ENCODE data around the gene UBXN6.

The UBXN6 gene

DNA sequence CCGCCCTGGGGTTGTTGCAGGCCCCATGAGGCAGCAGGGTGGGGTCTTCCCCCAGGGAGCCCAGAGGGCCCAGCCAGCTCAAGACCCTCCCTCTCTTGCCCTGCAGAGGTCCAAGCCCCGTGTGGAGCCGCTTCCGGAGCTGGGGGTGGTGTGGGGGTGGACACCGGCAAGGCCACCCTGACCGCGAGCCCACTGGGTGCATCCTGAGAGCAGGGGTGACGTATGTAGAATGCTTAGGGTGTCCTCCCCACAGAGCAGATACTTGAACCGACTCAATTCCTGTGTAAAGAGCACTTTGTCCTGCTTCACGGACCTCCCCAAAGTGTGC, 14.8 kb downstream of the UBXN6 start:
- DNase-seq (ENCODE audit: low spot score) = no peak

GRCh38 chr19:4441994-4442818, 15.4 kb downstream of the UBXN6 start:
- DNase-seq (ENCODE audit: low spot score) = no peak

DNA sequence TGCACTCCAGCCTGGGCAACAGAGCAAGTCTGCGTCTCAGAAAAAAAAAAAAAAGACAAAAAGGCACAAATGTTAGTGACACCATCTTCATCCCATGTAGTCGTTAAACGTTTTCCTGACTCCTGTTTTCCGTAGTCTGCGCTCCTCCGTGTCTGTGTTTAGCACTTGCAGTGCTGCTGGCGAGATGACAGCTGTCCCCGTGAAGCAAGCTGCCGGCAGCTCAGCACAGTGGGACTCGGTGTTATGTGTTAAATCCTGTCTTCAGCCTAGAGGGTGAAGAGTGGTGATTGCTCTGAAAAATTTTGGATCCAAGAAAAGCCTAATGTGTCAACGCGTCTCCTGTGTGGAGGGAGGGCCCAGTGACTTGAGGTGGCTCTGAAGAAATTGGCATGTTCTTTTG, 18.4 kb downstream of the UBXN6 start:
- no peak for DNase-seq (ENCODE audit: low spot score)

DNA sequence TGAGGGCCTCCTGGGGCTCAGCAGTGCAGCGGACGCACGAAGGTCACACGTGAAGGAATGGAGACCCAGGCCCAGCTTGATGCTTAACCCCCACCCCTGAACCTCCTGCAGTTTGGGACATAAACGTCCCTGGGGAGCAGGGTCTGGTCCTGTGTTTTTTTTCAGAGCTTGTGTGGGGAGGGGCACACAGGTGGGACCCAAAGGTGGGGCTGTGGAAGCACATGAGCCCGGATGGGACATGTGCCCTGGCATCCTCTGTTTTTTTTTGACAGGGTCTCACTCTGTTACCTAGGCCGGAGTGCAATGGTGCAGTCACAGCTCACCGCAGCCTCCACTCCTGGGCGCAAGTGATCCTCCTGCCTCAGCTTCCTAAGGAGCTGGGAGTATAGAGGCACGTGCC, 20.5 kb downstream of the UBXN6 start:
- DNase-seq (ENCODE audit: low spot score) = no peak

GRCh38 chr19:4436231-4436630, 21.4 kb downstream of the UBXN6 start:
- no peak for DNase-seq (ENCODE audit: low spot score)

DNA sequence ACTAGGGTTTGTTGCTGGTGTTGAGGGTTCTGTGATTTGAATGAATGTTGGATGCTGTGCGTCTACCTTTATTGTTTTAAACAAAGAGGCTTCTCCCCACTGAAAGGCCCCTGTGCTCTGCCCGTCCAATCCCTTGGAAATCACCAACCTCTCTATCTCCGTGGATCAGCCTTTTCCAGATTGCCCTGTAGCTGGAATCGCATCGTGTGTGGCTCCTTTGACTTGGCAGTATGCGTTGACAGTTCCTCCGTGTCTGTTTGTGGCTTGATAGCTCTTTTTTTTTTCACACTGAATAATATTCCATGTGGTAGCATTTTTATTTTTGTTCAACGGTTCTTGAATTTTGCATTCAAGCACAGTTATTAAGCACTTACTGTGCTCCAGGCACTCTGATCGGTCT, 23.2 kb downstream of the UBXN6 start:
- no peak for DNase-seq (ENCODE audit: low spot score)

- DNase-seq (ENCODE audit: low spot score) = no peak
These were observed 24.6 kb downstream of the UBXN6 start for GRCh38 chr19:4432918-4433506.

DNA sequence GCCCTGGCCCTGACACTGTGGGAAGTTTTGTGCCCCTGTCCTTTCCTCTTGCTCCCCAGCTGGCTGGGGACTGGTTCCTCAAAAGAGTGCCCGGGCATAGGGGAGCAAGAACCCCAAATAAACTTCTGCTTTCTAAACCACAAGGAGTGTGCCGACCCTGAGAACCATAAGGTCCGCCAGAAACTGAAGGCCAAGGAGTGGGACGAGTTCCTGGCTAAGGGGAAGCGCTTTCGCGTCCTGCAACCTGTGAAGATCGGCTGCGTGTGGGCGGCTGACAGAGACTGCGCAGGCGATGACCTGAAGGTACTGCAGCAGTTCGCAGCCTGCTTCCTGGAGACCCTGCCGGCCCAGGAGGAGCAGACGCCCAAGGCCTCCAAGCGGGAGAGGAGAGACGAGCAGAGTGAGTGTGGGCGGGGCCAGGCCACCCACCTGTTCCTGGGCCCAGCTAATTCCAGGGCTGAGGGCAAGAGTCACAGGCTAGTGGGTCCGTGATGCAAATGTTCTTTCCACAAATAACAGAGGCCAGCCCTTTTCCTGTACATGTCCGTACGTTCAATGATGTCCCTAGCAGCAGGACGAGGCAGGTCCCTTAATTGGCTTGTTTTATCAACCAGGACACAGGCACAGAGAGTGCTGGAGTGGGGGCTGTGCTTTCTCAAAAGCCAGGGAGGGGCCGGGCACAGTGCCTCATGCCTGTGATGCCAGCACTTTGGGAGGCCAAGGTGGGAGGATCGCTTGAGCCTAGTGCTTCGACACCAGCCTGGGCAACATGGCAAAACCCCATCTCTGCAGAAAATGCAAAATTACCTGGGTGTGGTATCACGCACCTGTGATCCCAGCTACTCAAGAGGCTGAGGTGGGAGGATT, 25.6 kb downstream of the UBXN6 start:
- no peak for DNase-seq (ENCODE audit: low spot score)

DNA sequence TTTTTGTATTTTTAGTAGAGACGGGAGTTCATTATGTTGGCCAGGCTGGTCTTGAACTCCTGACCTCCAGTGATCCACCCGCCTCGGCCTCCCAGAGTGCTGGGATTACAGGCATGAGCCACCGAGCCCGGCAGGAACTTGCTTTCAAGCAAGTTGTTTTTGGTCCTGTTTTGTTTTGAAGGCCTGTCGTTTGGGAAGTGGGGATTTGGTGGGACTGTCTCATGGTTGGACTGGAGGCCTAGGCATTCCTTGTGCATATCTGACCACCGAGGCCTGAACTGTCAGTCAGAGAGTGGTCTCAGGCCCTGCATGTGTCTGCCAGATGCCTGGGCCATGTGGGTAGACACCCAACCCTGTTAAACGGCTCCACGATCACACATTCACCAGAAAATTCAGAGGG, 26.3 kb downstream of the UBXN6 start:
- DNase-seq (ENCODE audit: low spot score) = no peak

DNA sequence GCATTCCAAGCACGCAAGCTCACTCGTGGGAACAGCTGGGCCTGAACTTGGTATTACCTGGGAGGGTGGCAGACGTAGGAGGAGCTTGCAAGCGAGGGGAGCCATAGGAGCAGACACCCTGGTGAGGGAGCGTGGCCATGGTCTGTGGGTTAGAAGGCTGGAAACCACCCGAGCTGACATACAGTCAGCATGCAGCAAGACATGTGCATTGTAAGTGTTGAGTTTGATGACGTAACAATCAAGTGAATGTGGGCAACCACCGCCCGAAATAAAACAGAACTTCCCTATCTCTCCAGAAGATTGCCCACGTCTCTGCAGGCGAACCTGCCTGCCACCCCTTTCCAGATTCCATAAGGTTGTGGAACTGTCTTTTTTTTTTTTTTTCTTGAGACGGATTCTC, 26.8 kb downstream of the UBXN6 start:
- DNase-seq (ENCODE audit: low spot score) = no peak

DNA sequence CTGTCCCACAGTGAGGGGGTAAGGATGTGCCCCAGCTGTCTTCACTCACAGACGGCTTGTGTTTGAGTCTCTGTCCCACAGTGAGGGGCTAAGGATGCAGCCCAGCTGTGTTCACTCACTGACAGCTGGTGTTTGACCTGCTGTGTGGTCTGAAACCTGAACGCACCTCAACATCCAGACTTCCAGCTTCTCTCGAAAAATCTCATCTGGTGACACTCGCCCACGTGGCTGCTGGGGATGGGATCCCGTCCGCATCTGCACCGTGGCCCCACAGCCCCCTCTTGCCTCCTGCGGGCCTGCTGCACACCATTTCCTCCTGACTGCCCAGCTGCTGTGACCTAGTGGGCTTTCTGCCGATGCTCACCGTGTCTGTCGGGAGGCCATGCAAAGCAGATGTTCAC, 27.8 kb downstream of the UBXN6 start:
- no peak for DNase-seq (ENCODE audit: low spot score)

GRCh38 chr19:4429256-4429655, 28.3 kb downstream of the UBXN6 start:
- DNase-seq (ENCODE audit: low spot score) = no peak

GRCh38 chr19:4428326-4428975, 29.1 kb downstream of the UBXN6 start:
- DNase-seq (ENCODE audit: low spot score) = no peak

DNA sequence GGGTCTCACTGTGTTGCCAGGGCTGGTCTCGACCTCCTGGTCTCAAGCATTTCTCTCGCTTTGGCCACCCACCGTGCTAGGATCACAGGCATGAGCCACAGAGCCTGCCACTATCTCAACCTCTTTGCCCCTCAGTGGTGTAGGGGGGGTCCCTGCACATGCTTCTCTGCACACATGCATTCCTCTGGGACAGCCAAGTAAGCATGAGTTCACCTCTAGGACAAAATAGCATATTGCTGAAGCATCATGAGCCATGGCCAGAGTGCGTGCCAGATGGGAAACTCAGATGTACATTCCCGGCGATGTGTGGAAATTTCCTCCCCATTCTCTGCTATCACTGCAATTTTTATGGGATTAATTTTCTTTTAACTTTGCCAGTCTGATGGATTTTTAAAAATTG, 32.1 kb downstream of the UBXN6 start:
- peak; percentile 85 for DNase-seq (ENCODE audit: low spot score)

- no peak for DNase-seq (ENCODE audit: low spot score)
These were observed 34.0 kb downstream of the UBXN6 start for GRCh38 chr19:4423416-4424126.

GRCh38 chr19:4416268-4416667, 41.3 kb downstream of the UBXN6 start:
- DNase-seq (ENCODE audit: low spot score) = no peak

GRCh38 chr19:4415352-4415751, 42.2 kb downstream of the UBXN6 start:
- DNase-seq (ENCODE audit: low spot score) = peak; percentile 29

DNA sequence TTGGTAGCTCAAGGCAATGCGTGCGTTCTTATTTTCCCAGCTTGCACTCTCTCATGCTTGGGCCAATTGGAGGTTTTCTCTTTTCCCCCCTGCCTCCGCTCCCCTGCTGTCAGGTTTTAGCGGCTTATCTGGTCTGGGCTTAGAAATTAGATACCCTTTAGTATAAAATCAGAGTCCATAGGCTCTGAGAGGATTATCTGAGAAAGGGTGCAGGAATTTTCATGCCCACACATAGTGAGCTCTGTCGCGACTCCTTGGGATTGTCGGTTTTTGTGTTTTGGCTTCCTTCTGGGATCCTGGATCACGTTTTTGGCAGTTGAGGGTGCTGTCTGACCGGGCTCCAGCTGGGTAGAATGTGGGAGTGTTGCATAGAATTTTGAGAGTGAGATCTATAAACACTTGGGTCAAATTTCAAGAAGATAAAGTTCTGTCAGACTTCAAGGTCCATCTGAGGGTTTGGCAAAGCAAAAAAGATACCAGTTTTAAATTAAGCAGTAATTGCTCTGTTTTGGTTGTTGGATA, 42.7 kb downstream of the UBXN6 start:
- peak; percentile 37 for DNase-seq (ENCODE audit: low spot score)

GRCh38 chr19:4414144-4414799, 43.3 kb downstream of the UBXN6 start:
- DNase-seq (ENCODE audit: low spot score) = no peak

GRCh38 chr19:4413588-4413987, 44.0 kb downstream of the UBXN6 start:
- DNase-seq (ENCODE audit: low spot score) = no peak
